ENCODE results near the gene DENND4C. TPM values are rescaled to one million over a fixed set of nuclear protein-coding genes. Genes with fewer than 3 reads are reported as not detected.
"Not testable (repeated sequence)": the region's sequence is repeated elsewhere in the genome, so short reads cannot be mapped to it uniquely, and the experiment has no call there.

The DENND4C gene
- total RNA-seq, 8 experiments from 2014 or later: 20.2 to 56.4 (median 30.4) TPM

DNA sequence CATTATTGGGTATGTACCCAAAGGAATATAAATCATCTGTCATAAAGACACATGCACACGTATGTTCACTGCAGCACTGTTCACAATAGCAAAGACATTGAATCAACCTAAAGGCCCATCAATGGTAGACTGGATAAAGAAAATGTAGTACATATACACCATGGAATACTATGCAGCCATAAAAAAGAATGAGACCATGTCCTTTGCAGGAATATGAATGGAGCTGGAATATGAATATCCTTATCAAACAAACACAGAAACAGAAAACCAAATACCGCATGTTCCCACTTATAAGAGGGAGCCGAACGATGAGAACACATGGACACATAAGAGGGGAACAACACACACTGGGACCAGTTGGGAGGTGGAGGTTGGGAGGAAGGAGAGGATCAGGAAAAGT, 159.0 kb downstream of the DENND4C start:
- H3K4me1 ChIP-seq (replicated peaks in 1 of 2); in situ Hi-C loops (cut with MboI; ENCODE audit: low pct_unique_long_range_greater_than_20kb in 2 of 9, low sequenced_read_pairs in 9 of 9, unreplicated experiment in 9 of 9); H3K27ac ChIP-seq; ATAC-seq (replicated peaks in 6 of 8); H3K4me3 ChIP-seq: not testable (repeated sequence)
- WGBS, 10 experiments: 80 to 100% (median 95%) methylated on average over 2 to 4 of the region's 4 CpGs; no CpG with 5 or more reads in 1 of the 10 experiments

DNA sequence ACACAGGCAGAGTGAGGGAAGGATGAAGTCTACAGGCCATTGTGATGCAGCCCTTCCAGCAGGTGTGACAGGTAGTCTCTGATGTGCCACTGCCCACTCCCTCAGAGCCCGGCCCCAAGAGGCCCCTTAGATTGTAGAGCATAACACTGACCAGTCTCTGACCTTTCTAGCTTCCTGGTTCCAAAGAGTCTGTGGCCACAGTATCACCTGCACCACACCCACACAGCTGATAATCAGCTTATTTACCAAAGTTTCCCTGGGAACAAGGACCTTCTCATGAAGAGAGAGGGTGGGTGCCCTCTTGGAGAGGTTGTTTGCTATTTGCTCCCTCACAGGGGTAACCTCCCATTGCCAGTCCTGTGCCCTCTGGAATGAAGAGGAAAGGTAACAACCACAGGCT, 167.4 kb downstream of the DENND4C start:
- ATAC-seq (replicated peaks in 6 of 8): no peak
- Histone ChIP-seq H3K4me1 (replicated peaks in 1 of 2) (no peaks in the 10 kb centered on the region), H3K27ac (no peak overlapping the region), H3K4me3 (no peak overlapping the region)
- WGBS, 10 experiments: 0 to 80% (median 60%) methylated on average over 1 of the region's 1 CpG; no CpG with 5 or more reads in 4 of the 10 experiments
- in situ Hi-C loops (cut with MboI; ENCODE audit: low pct_unique_long_range_greater_than_20kb in 2 of 9, low sequenced_read_pairs in 9 of 9, unreplicated experiment in 9 of 9): no loop called here

DNA sequence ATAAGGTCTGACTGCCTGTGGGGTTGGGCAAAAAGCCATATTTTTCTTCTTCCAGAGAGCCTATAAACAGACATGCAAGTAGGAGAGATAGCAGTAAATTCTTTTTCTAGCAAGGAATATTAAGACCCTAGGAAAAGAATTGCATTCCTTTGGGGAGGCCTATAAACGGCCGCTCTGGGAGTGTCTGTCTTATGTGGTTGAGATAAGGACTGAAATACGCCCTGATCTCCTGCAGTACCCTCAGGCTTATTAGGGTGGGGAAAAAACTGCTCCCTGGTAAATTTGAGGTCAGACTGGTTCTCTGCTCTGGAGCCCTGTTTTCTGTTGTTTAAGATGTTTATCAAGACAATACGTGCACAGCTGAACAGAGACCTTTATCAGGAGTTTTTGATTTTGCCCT, 172.7 kb downstream of the DENND4C start:
- 80 to 100% (median 88%) methylated on average over 1 to 4 of the region's 4 CpGs; no CpG with 5 or more reads in 4 of the 10 experiments for WGBS, 10 experiments
- in situ Hi-C loops (cut with MboI; ENCODE audit: low pct_unique_long_range_greater_than_20kb in 2 of 9, low sequenced_read_pairs in 9 of 9, unreplicated experiment in 9 of 9): not testable (repeated sequence)

DNA sequence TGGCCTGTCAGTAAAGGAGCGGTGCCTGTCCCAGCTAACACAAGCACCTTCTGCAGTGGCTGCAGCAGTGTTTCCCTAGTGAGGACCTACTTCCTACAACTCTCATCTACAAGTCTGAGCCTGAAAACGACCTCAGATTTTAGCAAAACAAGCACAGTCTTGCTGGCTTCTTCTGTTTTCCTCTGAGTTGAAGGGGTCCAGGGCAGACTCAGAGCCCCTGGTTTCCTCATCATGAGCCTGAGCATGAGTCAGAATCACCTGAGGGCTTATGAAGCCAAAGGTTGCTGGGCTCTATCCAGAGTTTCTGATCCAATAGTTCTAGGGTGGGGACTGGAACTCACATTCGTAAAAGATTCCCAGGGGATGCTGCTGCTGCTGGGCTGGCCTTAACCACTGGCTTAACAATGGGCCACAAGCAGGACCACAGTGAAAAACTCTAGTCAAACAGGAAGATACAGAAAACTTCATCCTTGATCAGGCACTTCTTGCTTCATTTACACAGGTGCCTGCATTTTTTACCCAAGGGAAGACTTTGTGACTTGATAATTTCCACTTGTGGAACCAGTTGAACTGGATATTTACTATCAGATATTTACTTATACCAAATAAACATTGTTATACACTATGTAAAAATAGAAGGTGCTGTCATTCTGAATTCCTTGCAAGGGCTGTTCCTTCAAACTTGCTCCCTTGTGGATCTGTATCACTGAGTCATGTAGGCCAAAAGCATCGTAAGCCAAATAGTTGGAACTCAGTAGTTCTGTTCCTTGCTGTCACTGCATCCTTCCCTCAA, 174.0 kb downstream of the DENND4C start:
- no peak for ATAC-seq (replicated peaks in 6 of 8)
- in situ Hi-C loops (cut with MboI; ENCODE audit: low pct_unique_long_range_greater_than_20kb in 2 of 9, low sequenced_read_pairs in 9 of 9, unreplicated experiment in 9 of 9): no loop called here
- 60 to 100% (median 79%) methylated on average over 1 to 3 of the region's 4 CpGs; no CpG with 5 or more reads in 2 of the 10 experiments for WGBS, 10 experiments
- peaks cover 0 to 3% of the 10 kb centered on the region in 2 donors for H3K4me1 ChIP-seq (replicated peaks in 1 of 2)
- no peak overlapping the region for H3K4me3 ChIP-seq
- no peak overlapping the region for H3K27ac ChIP-seq

More for the DNA sequence above, 172.7 kb downstream of the DENND4C start:
- H3K4me3 ChIP-seq; H3K27ac ChIP-seq; H3K4me1 ChIP-seq (replicated peaks in 1 of 2); ATAC-seq (replicated peaks in 6 of 8): not testable (repeated sequence)

DNA sequence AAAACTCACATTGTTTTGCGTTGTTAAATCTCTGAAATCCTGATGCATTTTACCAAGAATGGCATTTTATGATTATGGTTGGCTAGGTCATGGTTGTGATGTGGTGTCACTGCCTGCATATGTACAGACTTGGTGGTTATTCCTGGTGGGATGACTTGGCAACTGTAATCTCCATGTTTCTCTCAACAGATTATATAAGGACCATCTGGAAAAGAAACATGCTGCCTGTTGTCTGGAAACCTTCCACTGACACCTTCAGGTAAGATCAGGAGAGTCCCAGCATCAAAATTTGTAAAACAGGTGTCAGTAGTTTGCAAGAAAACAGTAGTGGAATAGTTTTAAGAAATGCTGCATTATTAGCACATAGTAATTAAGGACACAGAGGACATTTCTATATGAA, 175.3 kb downstream of the DENND4C start:
- no peak for ATAC-seq (replicated peaks in 6 of 8)
- WGBS, 10 experiments: 50 to 100% (median 86%) methylated on average over 1 of the region's 1 CpG; no CpG with 5 or more reads in 3 of the 10 experiments
- Histone ChIP-seq H3K4me3 (no peak overlapping the region), H3K27ac (no peak overlapping the region), H3K4me1 (replicated peaks in 1 of 2) (peaks cover 2 to 3% of the 10 kb centered on the region in 2 donors)
- in situ Hi-C loops (cut with MboI; ENCODE audit: low pct_unique_long_range_greater_than_20kb in 2 of 9, low sequenced_read_pairs in 9 of 9, unreplicated experiment in 9 of 9): no loop called here

DNA sequence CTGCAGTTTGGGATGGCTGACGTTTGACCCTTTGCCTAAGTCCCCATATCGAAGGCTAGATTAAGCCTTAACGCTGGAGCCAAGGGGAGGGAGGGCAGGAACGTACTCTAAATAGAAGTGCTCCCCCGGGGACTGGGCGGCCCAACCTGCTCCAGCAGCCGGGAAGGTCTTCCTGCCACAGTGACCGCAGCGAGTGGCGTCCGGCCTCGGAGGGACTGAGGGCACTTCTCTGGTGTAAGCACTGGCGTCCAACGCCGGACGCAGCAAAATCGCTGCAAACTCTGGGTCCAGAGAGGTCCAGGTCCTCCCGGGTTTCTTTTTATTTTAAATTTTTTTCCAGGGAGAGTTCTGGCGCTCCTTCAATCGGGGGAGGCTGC, 177.8 kb downstream of the DENND4C start:
- ATAC-seq (replicated peaks in 6 of 8): peak in 5 of 8 experiments; percentile 1 to 15 (median 10)
- in situ Hi-C loops (cut with MboI; ENCODE audit: low pct_unique_long_range_greater_than_20kb in 2 of 9, low sequenced_read_pairs in 9 of 9, unreplicated experiment in 9 of 9): no loop called here
- peaks cover 2 to 3% of the 10 kb centered on the region in 2 donors for H3K4me1 ChIP-seq (replicated peaks in 1 of 2)
- H3K4me3 ChIP-seq: peak overlapping the region; percentile 53 to 72 (median 57)
- WGBS, 10 experiments: 0 to 53% (median 32%) methylated on average over 1 to 15 of the region's 20 CpGs; no CpG with 5 or more reads in 4 of the 10 experiments
- H3K27ac ChIP-seq: no peak overlapping the region

DNA sequence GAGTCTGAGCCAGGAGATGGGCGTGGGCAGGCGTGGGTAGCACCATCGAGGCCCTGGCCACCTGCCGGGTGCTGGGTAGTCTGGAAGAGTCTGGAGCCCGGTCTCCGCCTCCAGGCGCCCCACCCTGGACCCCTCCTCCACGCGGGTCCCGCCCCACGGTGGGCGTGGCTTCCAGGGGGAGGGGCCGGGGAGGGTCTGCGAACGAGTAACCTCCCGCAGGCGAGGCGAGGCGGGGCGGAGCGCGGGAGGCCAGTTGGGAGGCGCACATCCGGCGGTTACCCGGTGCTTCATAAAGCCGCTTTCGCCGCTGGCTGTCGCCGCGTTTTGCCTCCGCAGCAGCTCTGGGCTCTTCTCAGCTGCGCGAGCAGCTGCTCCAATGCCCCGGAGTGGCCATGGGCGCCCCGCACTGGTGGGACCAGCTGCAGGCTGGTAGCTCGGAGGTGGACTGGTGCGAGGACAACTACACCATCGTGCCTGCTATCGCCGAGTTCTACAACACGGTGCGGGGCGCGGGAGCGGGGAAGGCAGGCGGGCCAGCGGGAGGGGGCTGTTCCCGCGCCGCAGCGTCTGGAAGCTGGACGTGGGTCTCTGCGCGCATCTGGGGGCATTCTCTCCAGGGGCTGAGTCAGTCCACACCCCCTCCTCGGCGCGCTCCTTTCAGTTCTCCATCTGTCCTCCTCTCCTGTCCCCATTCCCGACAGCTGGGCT, 178.4 kb downstream of the DENND4C start, which contains the start of gene ACER2:
ACER2 (plus strand) TSS at position 317 of the 708 bp plus-strand sequence; CDS start at position 393, 76 bp downstream.
- H3K27ac ChIP-seq: peak within 1 kb of the TSS; percentile 41 to 70
- 0 to 17% methylated on average over 2 to 5 of the region's 61 CpGs; no CpG with 5 or more reads in 8 of the 10 experiments for WGBS, 10 experiments
- ATAC-seq (replicated peaks in 6 of 8): peak; percentile 86 to 93 (median 89)
- peaks cover 2 to 3% of the 10 kb centered on the region in 2 donors for H3K4me1 ChIP-seq (replicated peaks in 1 of 2)
- in situ Hi-C loops (cut with MboI; ENCODE audit: low pct_unique_long_range_greater_than_20kb in 2 of 9, low sequenced_read_pairs in 9 of 9, unreplicated experiment in 9 of 9): no loop called here
- peak within 1 kb of the TSS; percentile 53 to 72 (median 57) for H3K4me3 ChIP-seq

DNA sequence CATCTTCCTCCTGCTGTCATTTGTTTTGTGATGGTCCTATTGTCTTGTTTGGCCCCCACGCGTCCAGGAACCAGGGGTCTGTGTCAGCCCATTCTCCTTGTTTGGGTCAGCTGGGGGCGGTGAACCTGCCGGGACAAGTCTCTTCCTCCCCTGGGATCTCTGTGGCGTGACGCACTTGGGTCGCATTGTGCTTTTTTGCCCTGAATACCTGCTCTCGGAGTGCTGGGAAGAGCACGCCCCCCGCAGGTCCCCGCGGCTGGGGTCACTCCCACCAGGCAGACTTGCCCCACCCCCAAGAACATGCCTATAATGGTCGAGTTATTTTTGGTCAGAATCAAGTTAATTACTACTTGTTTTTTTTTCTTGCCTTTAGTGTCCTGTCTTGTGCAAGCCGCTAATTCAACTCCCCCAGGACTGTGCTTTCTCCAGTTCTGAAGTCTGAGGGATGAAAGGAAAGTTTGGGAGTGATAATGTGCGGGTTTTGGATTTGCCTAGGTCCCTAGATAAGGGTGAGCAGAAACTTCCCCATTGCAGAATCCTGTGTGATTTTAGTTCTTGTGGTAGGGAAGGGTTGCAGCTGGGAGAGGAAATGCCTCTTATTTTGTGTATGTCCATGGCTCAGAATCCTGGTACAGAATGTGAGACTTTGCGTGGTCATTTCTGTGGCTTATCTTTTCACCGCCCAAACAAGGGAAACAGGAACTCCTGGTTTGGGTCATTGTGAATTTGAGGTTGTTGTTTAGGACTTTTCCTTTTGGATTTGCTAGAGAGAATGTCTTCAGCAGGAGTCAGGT, 179.1 kb downstream of the DENND4C start:
- Histone ChIP-seq H3K4me3 (peak overlapping the region; percentile 53 to 72 (median 57)), H3K4me1 (replicated peaks in 1 of 2) (peaks cover 2 to 3% of the 10 kb centered on the region in 2 donors), H3K27ac (peak overlapping the region; percentile 41 to 70)
- peak in 7 of 8 experiments; percentile 3 to 44 (median 26) for ATAC-seq (replicated peaks in 6 of 8)
- 9 to 85% (median 24%) methylated on average over 1 to 10 of the region's 17 CpGs; no CpG with 5 or more reads in 3 of the 10 experiments for WGBS, 10 experiments
- in situ Hi-C loops (cut with MboI; ENCODE audit: low pct_unique_long_range_greater_than_20kb in 2 of 9, low sequenced_read_pairs in 9 of 9, unreplicated experiment in 9 of 9): no loop called here

DNA sequence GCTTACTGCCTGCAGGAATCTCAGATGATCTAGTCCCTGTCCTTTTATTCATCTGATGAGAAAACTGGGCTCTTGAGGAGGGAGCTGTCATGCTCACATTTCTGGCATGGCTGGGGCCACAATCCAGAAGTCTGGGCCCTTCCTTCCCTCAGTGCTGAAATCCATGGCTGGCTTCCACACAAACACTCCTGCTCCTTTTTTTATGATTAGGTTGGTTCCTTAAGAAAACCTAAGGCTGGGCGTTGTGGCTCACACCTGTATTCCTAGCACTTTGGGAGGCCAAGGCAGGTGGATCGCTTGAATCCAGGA, 179.7 kb downstream of the DENND4C start:
- in situ Hi-C loops (cut with MboI; ENCODE audit: low pct_unique_long_range_greater_than_20kb in 2 of 9, low sequenced_read_pairs in 9 of 9, unreplicated experiment in 9 of 9): no loop called here
- Histone ChIP-seq H3K4me1 (replicated peaks in 1 of 2) (peaks cover 2 to 3% of the 10 kb centered on the region in 2 donors), H3K4me3 (peak overlapping the region in 1 of 5 donors; percentile 71), H3K27ac (no peak overlapping the region)
- no peak for ATAC-seq (replicated peaks in 6 of 8)
- WGBS, 10 experiments: 100% methylated on average over 1 to 2 of the region's 2 CpGs; no CpG with 5 or more reads in 5 of the 10 experiments

DNA sequence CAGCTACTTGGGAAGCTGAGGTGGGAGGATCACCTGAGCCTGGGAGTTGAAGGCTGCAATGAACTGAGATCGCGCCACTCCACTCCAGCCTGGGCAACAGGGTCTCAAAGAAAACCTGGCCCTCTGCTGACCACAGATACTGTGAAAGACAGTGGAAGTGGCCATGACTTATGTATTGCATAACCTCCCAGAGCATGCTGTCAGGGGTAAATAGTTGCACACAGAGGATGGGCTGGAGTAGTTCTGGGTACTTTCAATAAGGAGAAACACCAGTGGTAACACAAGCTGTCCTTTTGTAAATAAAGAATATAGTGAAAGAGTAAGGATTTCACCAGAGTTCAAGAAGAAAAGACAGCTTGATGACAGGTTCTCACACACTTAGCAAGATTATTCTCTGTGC, 180.1 kb downstream of the DENND4C start:
- H3K4me3 ChIP-seq: no peak overlapping the region

DNA sequence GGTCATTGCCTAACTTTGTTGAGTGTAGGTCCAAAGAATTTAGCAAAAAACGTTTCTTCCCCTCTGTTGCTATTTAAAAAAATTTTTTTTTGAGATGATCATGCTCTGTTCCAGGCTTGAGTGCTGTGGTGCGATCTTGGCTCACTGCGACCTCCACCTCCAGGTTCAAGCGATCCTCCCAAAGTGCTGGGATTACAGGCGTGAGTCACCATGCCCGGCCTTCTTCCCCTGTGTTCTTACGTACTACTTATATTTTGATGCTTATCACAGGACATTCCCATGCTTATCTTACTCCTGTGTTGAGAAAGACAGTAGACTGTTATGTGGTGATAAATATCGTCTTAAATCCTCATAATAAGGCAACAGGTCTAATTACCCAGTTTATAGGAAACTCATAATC, 180.8 kb downstream of the DENND4C start:
- ATAC-seq (replicated peaks in 6 of 8): no peak
- peaks cover 2 to 3% of the 10 kb centered on the region in 2 donors for H3K4me1 ChIP-seq (replicated peaks in 1 of 2)
- H3K4me3 ChIP-seq: no peak overlapping the region
- no peak overlapping the region for H3K27ac ChIP-seq
- 71 to 100% (median 91%) methylated on average over 3 to 8 of the region's 8 CpGs; no CpG with 5 or more reads in 1 of the 10 experiments for WGBS, 10 experiments
- in situ Hi-C loops (cut with MboI; ENCODE audit: low pct_unique_long_range_greater_than_20kb in 2 of 9, low sequenced_read_pairs in 9 of 9, unreplicated experiment in 9 of 9): no loop called here

More for the DNA sequence above, 180.1 kb downstream of the DENND4C start:
- no peak for ATAC-seq (replicated peaks in 6 of 8)
- in situ Hi-C loops (cut with MboI; ENCODE audit: low pct_unique_long_range_greater_than_20kb in 2 of 9, low sequenced_read_pairs in 9 of 9, unreplicated experiment in 9 of 9): no loop called here
- peaks cover 2 to 3% of the 10 kb centered on the region in 2 donors for H3K4me1 ChIP-seq (replicated peaks in 1 of 2)
- 100% methylated on average over 1 of the region's 2 CpGs; no CpG with 5 or more reads in 9 of the 10 experiments for WGBS, 10 experiments
- no peak overlapping the region for H3K27ac ChIP-seq

DNA sequence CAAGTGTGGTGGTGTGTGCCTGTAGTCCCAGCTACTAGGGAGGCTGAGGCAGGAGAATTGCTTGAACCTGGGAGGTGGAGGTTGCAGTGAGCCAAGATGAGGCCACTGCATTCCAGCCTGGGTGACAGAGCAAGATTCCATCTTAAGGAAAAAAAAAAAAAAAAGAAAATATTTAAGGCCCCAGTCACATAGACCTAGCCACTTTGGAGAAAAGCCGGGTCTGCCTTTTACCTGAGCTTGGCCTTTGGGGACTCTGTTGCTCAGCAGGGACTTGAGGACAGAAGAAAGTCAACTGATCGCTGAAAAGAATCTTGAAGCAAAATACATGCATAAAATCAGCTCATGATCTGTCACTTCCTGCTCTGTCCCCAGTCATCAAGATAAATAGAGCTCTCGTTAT, 183.0 kb downstream of the DENND4C start:
- 67 to 100% (median 86%) methylated on average over 1 to 2 of the region's 3 CpGs; no CpG with 5 or more reads in 3 of the 10 experiments for WGBS, 10 experiments
- ATAC-seq (replicated peaks in 6 of 8); H3K4me1 ChIP-seq (replicated peaks in 1 of 2); H3K4me3 ChIP-seq; H3K27ac ChIP-seq; in situ Hi-C loops (cut with MboI; ENCODE audit: low pct_unique_long_range_greater_than_20kb in 2 of 9, low sequenced_read_pairs in 9 of 9, unreplicated experiment in 9 of 9): not testable (repeated sequence)
